ENCODE results near the gene SLC7A9.

Gene SLC7A9

GRCh38 chr19:32809254-32809653 lies 60.3 kb downstream of the SLC7A9 start:
- TF ChIP-seq RAD21 (IDR thresholded peaks at IDR 0.05; ENCODE audit: low read depth) (no peak), NFIC (IDR thresholded peaks at IDR 0.05) (no peak), EGR1 (IDR thresholded peaks at IDR 0.05) (no peak), TCF12 (IDR thresholded peaks at IDR 0.05; ENCODE audit: low read depth) (no peak), USF1 (IDR thresholded peaks at IDR 0.05) (no peak), FOXM1 (IDR thresholded peaks at IDR 0.05; ENCODE audit: borderline replicate concordance, low read depth) (no peak), CREB1 (IDR thresholded peaks at IDR 0.05; ENCODE audit: low read depth) (no peak), YY1 (IDR thresholded peaks at IDR 0.05; ENCODE audit: low read depth) (no peak)

- TF ChIP-seq YY1 (IDR thresholded peaks at IDR 0.05; ENCODE audit: low read depth) (no peak), NFIC (IDR thresholded peaks at IDR 0.05) (no peak), TEAD4 (IDR thresholded peaks at IDR 0.05) (no peak), TAF1 (IDR thresholded peaks at IDR 0.05; ENCODE audit: low read depth) (no peak), REST (IDR thresholded peaks at IDR 0.05; ENCODE audit: low read depth) (no peak), TCF12 (IDR thresholded peaks at IDR 0.05; ENCODE audit: low read depth) (no peak), EP300 (IDR thresholded peaks at IDR 0.05; ENCODE audit: borderline replicate concordance) (no peak), CEBPB (IDR thresholded peaks at IDR 0.05) (no peak), USF1 (IDR thresholded peaks at IDR 0.05) (no peak), FOXM1 (IDR thresholded peaks at IDR 0.05; ENCODE audit: borderline replicate concordance, low read depth) (no peak), RAD21 (IDR thresholded peaks at IDR 0.05; ENCODE audit: low read depth) (no peak), MAX (IDR thresholded peaks at IDR 0.05) (no peak), CREB1 (IDR thresholded peaks at IDR 0.05; ENCODE audit: low read depth) (no peak)
Measured at GRCh38 chr19:32808236-32808635, 61.3 kb downstream of the SLC7A9 start.

GRCh38 chr19:32802840-32803239 lies 66.7 kb downstream of the SLC7A9 start:
- no peak for TF ChIP-seq NFIC (IDR thresholded peaks at IDR 0.05)
- TF ChIP-seq FOXM1 (IDR thresholded peaks at IDR 0.05; ENCODE audit: borderline replicate concordance, low read depth) = no peak
- TF ChIP-seq TCF12 (IDR thresholded peaks at IDR 0.05; ENCODE audit: low read depth) = no peak
- TF ChIP-seq TAF1 (IDR thresholded peaks at IDR 0.05; ENCODE audit: low read depth) = no peak
- TF ChIP-seq CEBPB (IDR thresholded peaks at IDR 0.05) = no peak
- TF ChIP-seq USF1 (IDR thresholded peaks at IDR 0.05) = no peak
- no peak for TF ChIP-seq RAD21 (IDR thresholded peaks at IDR 0.05; ENCODE audit: low read depth)
- TF ChIP-seq CREB1 (IDR thresholded peaks at IDR 0.05; ENCODE audit: low read depth) = no peak
- TF ChIP-seq TEAD4 (IDR thresholded peaks at IDR 0.05) = no peak
- no peak for TF ChIP-seq MAX (IDR thresholded peaks at IDR 0.05)
- TF ChIP-seq EGR1 (IDR thresholded peaks at IDR 0.05) = no peak
- no peak for TF ChIP-seq ZBTB7A (IDR thresholded peaks at IDR 0.05; ENCODE audit: low read depth)
- no peak for TF ChIP-seq YY1 (IDR thresholded peaks at IDR 0.05; ENCODE audit: low read depth)
- no peak for TF ChIP-seq REST (IDR thresholded peaks at IDR 0.05; ENCODE audit: low read depth)
- TF ChIP-seq EP300 (IDR thresholded peaks at IDR 0.05; ENCODE audit: borderline replicate concordance) = no peak

GRCh38 chr19:32800754-32801153 lies 68.8 kb downstream of the SLC7A9 start:
- TF ChIP-seq MAX (IDR thresholded peaks at IDR 0.05) (no peak), RAD21 (IDR thresholded peaks at IDR 0.05; ENCODE audit: low read depth) (no peak), EGR1 (IDR thresholded peaks at IDR 0.05) (no peak), EP300 (IDR thresholded peaks at IDR 0.05; ENCODE audit: borderline replicate concordance) (no peak), CEBPB (IDR thresholded peaks at IDR 0.05) (no peak), YY1 (IDR thresholded peaks at IDR 0.05; ENCODE audit: low read depth) (no peak), TAF1 (IDR thresholded peaks at IDR 0.05; ENCODE audit: low read depth) (no peak), USF1 (IDR thresholded peaks at IDR 0.05) (no peak), REST (IDR thresholded peaks at IDR 0.05; ENCODE audit: low read depth) (no peak), TCF12 (IDR thresholded peaks at IDR 0.05; ENCODE audit: low read depth) (no peak), TEAD4 (IDR thresholded peaks at IDR 0.05) (no peak), CREB1 (IDR thresholded peaks at IDR 0.05; ENCODE audit: low read depth) (no peak), ZBTB7A (IDR thresholded peaks at IDR 0.05; ENCODE audit: low read depth) (no peak), FOXM1 (IDR thresholded peaks at IDR 0.05; ENCODE audit: borderline replicate concordance, low read depth) (no peak), NFIC (IDR thresholded peaks at IDR 0.05) (no peak)

All from Ishikawa (cell line).